AG09319 (cell line): ENCODE data around the gene RAPGEF1.

Source experiments
- DNase-seq: peaks from one replicate; pipeline ENCODE4 v3.0.0-alpha.2; 2010; ENCODE audit warnings: low read depth; ENCODE audit errors: extremely low read depth
- TF ChIP-seq, protein P1 (sequence below): IDR thresholded peaks from 2 replicates; pipeline ENCODE4 v1.5.1; 2011; ENCODE audit warnings: low read depth, mild to moderate bottlenecking, inconsistent platforms, low read length, moderate library complexity

Gene RAPGEF1

DNA sequence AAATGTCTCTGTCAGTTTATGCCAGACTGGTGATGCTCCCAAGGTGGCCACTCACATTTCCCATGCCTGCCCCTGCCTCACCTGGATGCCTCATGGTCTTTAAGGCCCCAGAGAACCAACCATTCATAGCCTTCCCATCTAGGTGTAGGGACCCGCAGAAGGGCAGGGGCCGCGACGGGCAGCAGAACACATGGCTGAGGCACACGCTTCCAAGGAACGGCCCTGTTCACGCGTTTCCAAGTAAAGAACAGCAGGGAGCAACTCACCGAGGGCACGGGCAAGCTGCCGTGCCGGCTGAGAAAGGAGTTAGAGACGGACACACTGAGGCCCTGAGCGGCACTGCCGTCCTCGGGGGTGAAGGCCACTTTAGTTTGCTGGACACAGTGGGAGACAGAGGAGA lies 121.1 kb downstream of the RAPGEF1 start:
- TF ChIP-seq, protein P1, sequence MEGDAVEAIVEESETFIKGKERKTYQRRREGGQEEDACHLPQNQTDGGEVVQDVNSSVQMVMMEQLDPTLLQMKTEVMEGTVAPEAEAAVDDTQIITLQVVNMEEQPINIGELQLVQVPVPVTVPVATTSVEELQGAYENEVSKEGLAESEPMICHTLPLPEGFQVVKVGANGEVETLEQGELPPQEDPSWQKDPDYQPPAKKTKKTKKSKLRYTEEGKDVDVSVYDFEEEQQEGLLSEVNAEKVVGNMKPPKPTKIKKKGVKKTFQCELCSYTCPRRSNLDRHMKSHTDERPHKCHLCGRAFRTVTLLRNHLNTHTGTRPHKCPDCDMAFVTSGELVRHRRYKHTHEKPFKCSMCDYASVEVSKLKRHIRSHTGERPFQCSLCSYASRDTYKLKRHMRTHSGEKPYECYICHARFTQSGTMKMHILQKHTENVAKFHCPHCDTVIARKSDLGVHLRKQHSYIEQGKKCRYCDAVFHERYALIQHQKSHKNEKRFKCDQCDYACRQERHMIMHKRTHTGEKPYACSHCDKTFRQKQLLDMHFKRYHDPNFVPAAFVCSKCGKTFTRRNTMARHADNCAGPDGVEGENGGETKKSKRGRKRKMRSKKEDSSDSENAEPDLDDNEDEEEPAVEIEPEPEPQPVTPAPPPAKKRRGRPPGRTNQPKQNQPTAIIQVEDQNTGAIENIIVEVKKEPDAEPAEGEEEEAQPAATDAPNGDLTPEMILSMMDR = no peak
- DNase-seq = no peak

DNA sequence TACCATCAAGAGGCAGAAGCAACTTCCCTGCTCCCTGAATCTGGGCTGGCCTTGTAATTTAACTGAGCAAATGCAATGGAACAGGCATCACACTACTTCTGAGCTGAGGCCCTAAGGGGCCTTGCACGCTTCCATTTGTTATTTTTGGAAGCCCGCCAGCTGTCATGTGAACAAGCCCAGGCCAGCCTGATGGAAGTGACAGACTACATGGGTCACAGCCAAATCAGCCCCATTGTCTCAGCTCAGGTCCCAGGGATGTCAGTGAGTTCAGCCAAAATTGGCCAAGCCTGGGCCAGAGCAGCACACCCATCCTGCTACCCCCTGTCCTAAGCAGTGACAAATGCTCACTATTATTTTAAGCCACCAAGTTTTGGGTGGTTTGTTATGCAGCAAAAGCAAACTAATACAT lies 121.8 kb downstream of the RAPGEF1 start:
- DNase-seq = no peak
- TF ChIP-seq, protein P1 = no peak

DNA sequence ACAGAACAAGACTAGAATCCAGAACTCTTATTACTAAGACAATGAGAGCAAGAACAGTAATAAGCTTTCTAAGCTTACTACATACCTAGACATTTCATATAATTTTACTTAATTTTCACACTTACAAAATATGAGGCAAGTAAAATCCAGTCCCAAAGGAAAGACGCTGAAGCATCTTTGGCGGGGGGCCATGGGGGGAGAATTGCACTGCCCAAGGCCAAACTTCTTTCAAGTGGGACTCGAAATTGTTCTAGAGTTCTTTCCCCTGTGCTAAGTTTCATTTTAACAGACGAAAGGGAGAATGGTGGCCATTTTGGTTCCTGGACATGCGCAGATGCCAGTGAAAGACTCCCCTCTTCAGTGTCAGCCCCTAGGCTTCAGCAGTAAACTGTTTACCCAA lies 122.3 kb downstream of the RAPGEF1 start:
- no peak for DNase-seq
- TF ChIP-seq, protein P1 = no peak

- no peak for DNase-seq
- TF ChIP-seq, protein P1 = no peak
Observed at GRCh38 chr9:131616983-131617604, 122.8 kb downstream of the RAPGEF1 start.

- TF ChIP-seq, protein P1 = no peak
- no peak for DNase-seq
Observed at GRCh38 chr9:131614340-131614915, 125.4 kb downstream of the RAPGEF1 start.

DNA sequence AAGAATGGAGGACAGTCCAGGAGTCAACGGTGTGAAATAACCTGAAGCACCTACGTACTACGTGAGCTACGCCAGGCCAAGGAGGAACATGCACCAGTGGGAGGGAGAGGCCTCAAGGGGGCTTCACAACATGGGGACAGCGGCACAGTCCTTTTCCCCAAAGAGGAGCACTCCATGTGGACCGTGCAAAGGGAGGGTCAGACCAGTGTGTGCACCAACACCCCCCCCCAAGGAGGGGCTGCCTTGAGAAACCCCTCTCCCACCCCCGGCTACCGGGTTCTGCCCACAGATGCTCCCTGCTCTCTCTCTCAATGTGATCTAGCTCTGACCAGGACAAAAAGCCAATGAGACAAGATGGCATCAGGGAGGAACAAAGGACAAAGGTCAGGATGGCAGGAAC lies 126.0 kb downstream of the RAPGEF1 start:
- DNase-seq = no peak
- TF ChIP-seq, protein P1 = no peak

- DNase-seq = no peak
- TF ChIP-seq, protein P1 = no peak
Observed at GRCh38 chr9:131612851-131613250, 127.0 kb downstream of the RAPGEF1 start.
